ENCODE data around the gene TRMT61A.
A peak's percentile ranks its signal among the peaks of the same experiment; 100 is the strongest.

TRMT61A gene

GRCh38 chr14:103563226-103563620 is 34.2 kb downstream of the TRMT61A start:
- TF ChIP-seq CTCF (IDR thresholded peaks at IDR 0.05; ENCODE audit: low read depth, low read length, missing control alignments), result no peak
- peak overlapping the region; percentile 99 for H3K4me3 ChIP-seq (ENCODE audit: low read depth, low read length)
- no peak for DNase-seq (ENCODE audit: low read depth)

- peak overlapping the region; percentile 99 for H3K4me3 ChIP-seq (ENCODE audit: low read depth, low read length)
- TF ChIP-seq CTCF (IDR thresholded peaks at IDR 0.05; ENCODE audit: low read depth, low read length, missing control alignments), result no peak
- DNase-seq (ENCODE audit: low read depth), result no peak
Measured at GRCh38 chr14:103563844-103564505, 35.0 kb downstream of the TRMT61A start.

DNA sequence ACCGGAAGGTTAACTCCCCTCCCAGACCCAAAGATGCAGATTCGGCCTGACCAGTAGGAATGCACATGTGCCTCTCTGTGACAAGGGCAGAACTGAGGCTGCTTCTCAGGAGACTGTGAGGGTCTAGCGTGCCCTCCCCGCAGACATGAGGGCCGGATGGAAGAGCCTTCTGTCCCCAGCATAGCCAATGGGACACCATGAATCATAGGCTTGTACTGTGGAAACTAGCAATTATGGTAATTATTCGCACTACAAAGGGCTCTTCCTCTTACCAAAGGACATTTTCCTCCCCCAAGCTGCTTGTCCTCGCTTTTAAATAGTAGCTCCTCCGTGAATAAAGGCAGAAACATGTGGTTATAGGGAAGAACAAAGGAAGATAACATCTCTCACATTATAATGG is 40.0 kb downstream of the TRMT61A start:
- H3K4me3 ChIP-seq (ENCODE audit: low read depth, low read length), result no peak overlapping the region
- DNase-seq (ENCODE audit: low read depth), result no peak
- TF ChIP-seq CTCF (IDR thresholded peaks at IDR 0.05; ENCODE audit: low read depth, low read length, missing control alignments), result no peak

DNA sequence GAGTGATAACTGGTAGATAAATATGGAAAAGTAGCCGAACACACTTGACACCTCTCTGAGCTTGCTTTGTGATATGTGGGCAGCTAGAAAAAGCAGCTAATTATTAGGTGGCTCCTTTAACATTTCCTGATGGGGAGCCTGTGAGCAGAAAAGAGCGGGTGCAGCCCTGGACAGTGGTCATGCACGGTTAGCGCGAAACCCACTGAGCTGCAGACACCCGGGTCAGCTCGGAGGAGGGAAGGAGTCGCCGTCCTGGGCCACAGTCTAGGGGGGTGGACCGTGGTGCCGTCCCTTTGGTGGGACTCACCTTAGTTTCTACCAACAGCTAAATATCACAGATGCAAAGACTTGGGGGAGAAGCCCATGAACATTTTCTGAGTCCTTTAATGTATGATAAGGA is 40.4 kb downstream of the TRMT61A start:
- no peak for TF ChIP-seq CTCF (IDR thresholded peaks at IDR 0.05; ENCODE audit: low read depth, low read length, missing control alignments)
- H3K4me3 ChIP-seq (ENCODE audit: low read depth, low read length), result no peak overlapping the region
- no peak for DNase-seq (ENCODE audit: low read depth)

GRCh38 chr14:103574104-103574503 is 45.1 kb downstream of the TRMT61A start:
- no peak for DNase-seq (ENCODE audit: low read depth)
- H3K4me3 ChIP-seq (ENCODE audit: low read depth, low read length), result no peak overlapping the region
- no peak for TF ChIP-seq CTCF (IDR thresholded peaks at IDR 0.05; ENCODE audit: low read depth, low read length, missing control alignments)

DNA sequence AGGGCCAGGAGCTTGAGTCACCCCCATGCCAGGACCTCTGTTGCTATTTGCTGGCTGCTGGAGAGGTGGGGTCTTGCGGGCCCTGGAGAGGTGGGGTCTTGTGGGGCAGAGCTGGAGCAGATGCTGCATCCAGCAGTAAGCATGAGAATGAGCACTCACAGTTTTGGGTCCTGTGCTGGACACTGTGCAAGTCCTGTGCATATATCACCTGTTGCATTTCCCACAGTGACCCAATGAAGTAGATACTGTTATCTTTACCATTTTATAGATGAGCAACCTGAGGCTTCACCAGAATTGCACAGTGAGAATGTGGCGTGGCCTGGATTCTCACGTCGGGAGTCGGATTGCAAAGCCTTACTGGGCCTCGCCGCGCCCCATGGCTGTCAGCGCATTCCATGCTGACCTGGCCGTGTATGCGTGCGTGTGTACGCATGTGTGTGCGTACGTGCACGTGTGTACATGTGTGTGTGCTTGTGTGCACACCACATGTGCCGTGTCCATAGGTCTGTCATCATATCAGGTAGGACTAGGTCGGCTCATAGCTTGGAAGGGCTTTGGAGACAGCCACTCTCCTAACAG is 45.8 kb downstream of the TRMT61A start:
- no peak for DNase-seq (ENCODE audit: low read depth)
- TF ChIP-seq CTCF (IDR thresholded peaks at IDR 0.05; ENCODE audit: low read depth, low read length, missing control alignments), result no peak
- H3K4me3 ChIP-seq (ENCODE audit: low read depth, low read length), result no peak overlapping the region

All from GM12864 (cell line).